HG02763 (cell line): ENCODE results near the gene FGF14.
"Not testable (repeated sequence)": the region's sequence is repeated elsewhere in the genome, so short reads cannot be mapped to it uniquely, and the experiment has no call there.

Source experiments
- ATAC-seq: cut with Tn5 transposase; IDR thresholded peaks from one replicate; pipeline ENCODE4 v1.9.1; 2021; ENCODE audit warnings: mild to moderate bottlenecking, moderate library complexity; ENCODE audit not compliant: unreplicated experiment

FGF14 gene

GRCh38 chr13:101893021-101893420 lies 508.8 kb downstream of the FGF14 start:
- no peak for ATAC-seq

GRCh38 chr13:101892296-101892695 lies 509.6 kb downstream of the FGF14 start:
- ATAC-seq = no peak

- no peak for ATAC-seq
Measured at GRCh38 chr13:101881593-101881992, 520.3 kb downstream of the FGF14 start.

GRCh38 chr13:101880581-101880980 lies 521.3 kb downstream of the FGF14 start:
- ATAC-seq = peak; percentile 45

- no peak for ATAC-seq
Measured at GRCh38 chr13:101876951-101877350, 524.9 kb downstream of the FGF14 start.

GRCh38 chr13:101875717-101876393 lies 526.0 kb downstream of the FGF14 start:
- no peak for ATAC-seq

GRCh38 chr13:101875091-101875490 lies 526.8 kb downstream of the FGF14 start:
- no peak for ATAC-seq

- peak; percentile 78 for ATAC-seq
Measured at GRCh38 chr13:101869553-101869952, 532.3 kb downstream of the FGF14 start.

GRCh38 chr13:101868585-101869469 lies 533.0 kb downstream of the FGF14 start:
- ATAC-seq = peak; percentile 35

GRCh38 chr13:101866889-101867581 lies 534.8 kb downstream of the FGF14 start:
- no peak for ATAC-seq

- no peak for ATAC-seq
Measured at GRCh38 chr13:101858860-101859259, 543.0 kb downstream of the FGF14 start.

- no peak for ATAC-seq
Measured at GRCh38 chr13:101846701-101847100, 555.1 kb downstream of the FGF14 start.

- ATAC-seq = no peak
Measured at GRCh38 chr13:101846249-101846648, 555.6 kb downstream of the FGF14 start.

GRCh38 chr13:101845245-101846020 lies 556.4 kb downstream of the FGF14 start:
- no peak for ATAC-seq

- no peak for ATAC-seq
Measured at GRCh38 chr13:101841698-101842097, 560.1 kb downstream of the FGF14 start.

- ATAC-seq = no peak
Measured at GRCh38 chr13:101838323-101838722, 563.5 kb downstream of the FGF14 start.

- not testable (repeated sequence) for ATAC-seq
Measured at GRCh38 chr13:101837778-101838177, 564.1 kb downstream of the FGF14 start.

- ATAC-seq = no peak
Measured at GRCh38 chr13:101837288-101837687, 564.6 kb downstream of the FGF14 start.

- no peak for ATAC-seq
Measured at GRCh38 chr13:101835920-101836319, 565.9 kb downstream of the FGF14 start.

- ATAC-seq = no peak
Measured at GRCh38 chr13:101833671-101834070, 568.2 kb downstream of the FGF14 start.

GRCh38 chr13:101830035-101830434 lies 571.8 kb downstream of the FGF14 start:
- no peak for ATAC-seq
